CD4-positive, alpha-beta T cell (primary cell): ENCODE data around the gene MOXD1. TPM values are rescaled to one million over a fixed set of nuclear protein-coding genes. Genes with fewer than 3 reads are reported as not detected.

ENCODE experiments used
- ATAC-seq: fragments of 200-7000 bp; cut with Tn5 transposase; one replicate; pipeline ENCODE4 v1.10.0; 2022; ENCODE audit warnings: mild to moderate bottlenecking; ENCODE audit not compliant: poor library complexity
- CTCF ChIA-PET: fragments of 350-600 bp; sonication (Branson Sonifier 250); formaldehyde crosslinking; loops from one replicate; lab custom pipeline; 2021; ENCODE audit warnings: antibody characterized with exemption, inconsistent platforms; lab: Charles Lee
- POLR2A ChIA-PET: fragments of 350-600 bp; sonication (Branson Sonifier 250); formaldehyde crosslinking; loops from one replicate; lab custom pipeline; 2021; ENCODE audit warnings: antibody characterized with exemption, inconsistent platforms; lab: Charles Lee
- DNase-seq, 14 experiments: peaks; one replicate each; pipeline ENCODE4 v3.0.0-alpha.2; 2013 to 2020; ENCODE audit warnings: mixed read lengths in 2 of 14
- H3K27ac ChIP-seq, 2 donors: one replicate each; pipeline versions ENCODE4 v1.5.1 to v1.7.0; 2013; ENCODE audit warnings: low read length in 2 of 2, low read depth in 1 of 2, mild to moderate bottlenecking in 1 of 2
- H3K27me3 ChIP-seq, 2 experiments: 1 replicate in 1 of 2; 2 replicates in 1 of 2; pipeline versions ENCODE4 v1.6.1 to v1.7.0; 2013; ENCODE audit warnings: low read length in 2 of 2, control low read depth in 1 of 2, mild to moderate bottlenecking in 1 of 2, moderate library complexity in 1 of 2; ENCODE audit not compliant: insufficient read depth in 2 of 2, control insufficient read depth in 1 of 2
- H3K36me3 ChIP-seq: one replicate; pipeline ENCODE4 v1.6.1; 2013; ENCODE audit warnings: low read length, control low read depth; ENCODE audit not compliant: insufficient read depth
- H3K4me1 ChIP-seq: one replicate; pipeline ENCODE4 v1.6.1; 2013; ENCODE audit warnings: low read length, control low read depth; ENCODE audit not compliant: insufficient read depth
- H3K4me3 ChIP-seq: one replicate; pipeline ENCODE4 v1.5.1; 2013; ENCODE audit warnings: mild to moderate bottlenecking, low read length, moderate library complexity
- H3K9me3 ChIP-seq, 2 experiments: 1 replicate in 1 of 2; 2 replicates in 1 of 2; pipeline versions ENCODE4 v1.6.1 to v1.7.0; 2013; ENCODE audit warnings: low read length in 2 of 2, mild to moderate bottlenecking in 2 of 2, control low read depth in 1 of 2, moderate library complexity in 1 of 2; ENCODE audit not compliant: control insufficient read depth in 1 of 2, insufficient read depth in 1 of 2
- H3K27ac Mint-ChIP-seq: one replicate; pipeline ENCODE4 v1.8.0; 2020; ENCODE audit warnings: mixed read lengths
- H3K27me3 Mint-ChIP-seq: one replicate; pipeline ENCODE4 v1.8.0; 2021; ENCODE audit warnings: mixed read lengths
- H3K36me3 Mint-ChIP-seq: one replicate; pipeline ENCODE4 v1.8.0; 2021; ENCODE audit warnings: low read depth, mixed read lengths
- H3K4me1 Mint-ChIP-seq: one replicate; pipeline ENCODE4 v1.8.0; 2021; ENCODE audit warnings: low read depth, mixed read lengths
- H3K4me3 Mint-ChIP-seq: one replicate; pipeline ENCODE4 v1.8.0; 2020; ENCODE audit warnings: mild to moderate bottlenecking, mixed read lengths
- H3K9me3 Mint-ChIP-seq: one replicate; pipeline ENCODE4 v1.8.0; 2020; ENCODE audit warnings: mixed read lengths
- CTCF ChIP-seq: fragments of 200-600 bp; IDR thresholded peaks from one replicate; pipeline ENCODE4 v1.8.0; 2022; ENCODE audit warnings: antibody characterized with exemption, mild to moderate bottlenecking
- intact Hi-C, 2 experiments: fragments of 100-400 bp; cut with DNase I in 1 of 2; cut with micrococcal nuclease in 1 of 2; formaldehyde crosslinking; loops; one replicate each; pipeline versions ENCODE4 v1.15.1 to v1.9.0; 2023 to 2025; cut with DNase I, micrococcal nuclease
- total RNA-seq, 174 experiments: library from RNA in 2 of 174; stranded (reverse) in 2 of 174; gene quantifications; one replicate each; pipeline ENCODE4 v1.2.3 and lab custom pipeline; 2021 to 2026

MOXD1 gene
- total RNA-seq, 2 experiments from 2014 or later: not detected

GRCh38 chr6:132253906-132254305 lies 147.4 kb downstream of the MOXD1 start:
- Histone ChIP-seq H3K4me1 (no peaks in the 10 kb centered on the region), H3K36me3 (no peaks in the 10 kb centered on the region), H3K27me3 (peaks cover 2 to 18% of the 10 kb centered on the region in 2 experiments), H3K4me3 (no peak overlapping the region), H3K9me3 (no peaks in the 10 kb centered on the region), H3K27ac (no peak overlapping the region)
- H3K36me3 Mint-ChIP-seq: no peaks in the 10 kb centered on the region
- no peak overlapping the region for H3K27ac Mint-ChIP-seq
- TF ChIP-seq CTCF: no peak
- H3K4me3 Mint-ChIP-seq: no peak overlapping the region
- H3K9me3 Mint-ChIP-seq: no peaks in the 10 kb centered on the region
- no peaks in the 10 kb centered on the region for H3K4me1 Mint-ChIP-seq
- DNase-seq (no peak), ATAC-seq (no peak)
- CTCF ChIA-PET: interaction anchor here (2.6 kb wide), 1 partner anchor 26 kb away, joined by 7 read pairs; no protein-coding TSS in a partner anchor
- POLR2A ChIA-PET: no interaction called here
- H3K27me3 Mint-ChIP-seq: peaks cover 22% of the 10 kb centered on the region
- intact Hi-C loops: no loop called here

GRCh38 chr6:132253211-132253610 lies 148.1 kb downstream of the MOXD1 start:
- Mint-ChIP-seq H3K27me3 (peaks cover 25% of the 10 kb centered on the region), H3K27ac (no peak overlapping the region), H3K36me3 (no peaks in the 10 kb centered on the region), H3K4me3 (no peak overlapping the region), H3K4me1 (no peaks in the 10 kb centered on the region), H3K9me3 (no peaks in the 10 kb centered on the region)
- no peaks in the 10 kb centered on the region for H3K36me3 ChIP-seq
- no peak overlapping the region for H3K4me3 ChIP-seq
- CTCF ChIA-PET: interaction anchor here (0.6 to 2.6 kb wide), 2 partner anchors 27 to 419 kb away, joined by 3 to 7 read pairs; no protein-coding TSS in a partner anchor
- no peak overlapping the region for H3K27ac ChIP-seq
- DNase-seq (no peak), ATAC-seq (no peak)
- POLR2A ChIA-PET: no interaction called here
- peaks cover 2 to 18% of the 10 kb centered on the region in 2 experiments for H3K27me3 ChIP-seq
- no peaks in the 10 kb centered on the region for H3K9me3 ChIP-seq
- no peak for TF ChIP-seq CTCF
- intact Hi-C loops: no loop called here
- H3K4me1 ChIP-seq: no peaks in the 10 kb centered on the region

GRCh38 chr6:132252113-132252512 lies 149.2 kb downstream of the MOXD1 start:
- peaks cover 2 to 12% of the 10 kb centered on the region in 2 experiments for H3K27me3 ChIP-seq
- H3K9me3 ChIP-seq: no peaks in the 10 kb centered on the region
- intact Hi-C loops: no loop called here
- Mint-ChIP-seq H3K9me3 (no peaks in the 10 kb centered on the region), H3K27me3 (peaks cover 31% of the 10 kb centered on the region), H3K27ac (no peak overlapping the region), H3K4me1 (no peaks in the 10 kb centered on the region), H3K36me3 (no peaks in the 10 kb centered on the region), H3K4me3 (no peak overlapping the region)
- no peak overlapping the region for H3K4me3 ChIP-seq
- ChIA-PET CTCF (no interaction called here), POLR2A (no interaction called here)
- no peak overlapping the region for H3K27ac ChIP-seq
- H3K36me3 ChIP-seq: no peaks in the 10 kb centered on the region
- no peaks in the 10 kb centered on the region for H3K4me1 ChIP-seq
- ATAC-seq (no peak), DNase-seq (no peak)
- TF ChIP-seq CTCF: no peak
